Progenitor cell of endocrine pancreas (in vitro differentiated cells): ENCODE measurements around the gene CAPN13. TPM values are rescaled to one million over a fixed set of nuclear protein-coding genes. Genes with fewer than 3 reads are reported as not detected.

Experiments used
- DNase-seq: peaks from one replicate; pipeline ENCODE4 v3.0.0; 2021; ENCODE audit warnings: low spot score; ENCODE audit not compliant: unreplicated experiment
- H3K27ac Mint-ChIP-seq: 2 replicates; pipeline ENCODE4 v1.8.0; 2021; ENCODE audit warnings: mild to moderate bottlenecking, moderate library complexity, mixed read lengths
- H3K27me3 Mint-ChIP-seq: 2 replicates; pipeline ENCODE4 v1.8.0; 2021; ENCODE audit warnings: mixed read lengths
- H3K36me3 Mint-ChIP-seq: 2 replicates; pipeline ENCODE4 v1.8.0; 2022; ENCODE audit warnings: mixed read lengths; ENCODE audit not compliant: insufficient read depth
- H3K4me1 Mint-ChIP-seq: 2 replicates; pipeline ENCODE4 v1.8.0; 2021; ENCODE audit warnings: low read depth, mixed read lengths
- H3K4me3 Mint-ChIP-seq: 2 replicates; pipeline ENCODE4 v1.8.0; 2021; ENCODE audit warnings: low read depth, mild to moderate bottlenecking, moderate library complexity, mixed read lengths
- H3K9me3 Mint-ChIP-seq: 2 replicates; pipeline ENCODE4 v1.8.0; 2021; ENCODE audit warnings: low read depth, mixed read lengths
- total RNA-seq: library from RNA; stranded (reverse); gene quantifications from 2 replicates; pipeline ENCODE4 v1.2.1, GENCODE V29; 2021
- TF ChIP-seq, protein P1 (sequence below): fragments of 200-600 bp; sonication (generic); IDR thresholded peaks from one replicate; pipeline ENCODE4 v1.5.0; 2021; ENCODE audit warnings: antibody characterized with exemption, mild to moderate bottlenecking; ENCODE audit not compliant: unreplicated experiment

Gene CAPN13
- total RNA-seq, 1 donor from 2014 or later = 19.0 TPM

DNA sequence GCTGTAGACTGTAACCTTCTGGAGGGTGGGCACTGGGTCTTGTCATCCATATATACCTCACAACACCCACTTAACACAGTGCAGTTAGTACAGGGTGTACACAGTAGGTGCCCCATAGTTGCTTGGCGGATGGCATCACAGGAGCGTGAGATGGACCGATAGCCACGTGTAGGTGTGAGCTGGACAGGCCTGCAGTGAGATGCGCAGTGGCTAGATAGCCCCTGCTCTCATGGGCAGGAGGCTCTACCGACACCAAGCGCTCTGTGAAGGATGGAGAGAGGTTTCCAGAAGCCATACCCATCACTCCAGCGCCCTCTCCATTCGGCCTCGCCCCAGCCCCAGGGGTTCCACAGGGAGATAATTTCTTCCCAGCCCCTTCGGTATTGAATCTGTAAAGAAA is 49.5 kb downstream of the CAPN13 start:
- Mint-ChIP-seq H3K9me3 (no peaks in the 10 kb centered on the region), H3K27ac (no peak overlapping the region), H3K4me3 (no peak overlapping the region), H3K36me3 (no peaks in the 10 kb centered on the region), H3K4me1 (peaks cover 20% of the 10 kb centered on the region), H3K27me3 (no peaks in the 10 kb centered on the region)
- TF ChIP-seq, protein P1, sequence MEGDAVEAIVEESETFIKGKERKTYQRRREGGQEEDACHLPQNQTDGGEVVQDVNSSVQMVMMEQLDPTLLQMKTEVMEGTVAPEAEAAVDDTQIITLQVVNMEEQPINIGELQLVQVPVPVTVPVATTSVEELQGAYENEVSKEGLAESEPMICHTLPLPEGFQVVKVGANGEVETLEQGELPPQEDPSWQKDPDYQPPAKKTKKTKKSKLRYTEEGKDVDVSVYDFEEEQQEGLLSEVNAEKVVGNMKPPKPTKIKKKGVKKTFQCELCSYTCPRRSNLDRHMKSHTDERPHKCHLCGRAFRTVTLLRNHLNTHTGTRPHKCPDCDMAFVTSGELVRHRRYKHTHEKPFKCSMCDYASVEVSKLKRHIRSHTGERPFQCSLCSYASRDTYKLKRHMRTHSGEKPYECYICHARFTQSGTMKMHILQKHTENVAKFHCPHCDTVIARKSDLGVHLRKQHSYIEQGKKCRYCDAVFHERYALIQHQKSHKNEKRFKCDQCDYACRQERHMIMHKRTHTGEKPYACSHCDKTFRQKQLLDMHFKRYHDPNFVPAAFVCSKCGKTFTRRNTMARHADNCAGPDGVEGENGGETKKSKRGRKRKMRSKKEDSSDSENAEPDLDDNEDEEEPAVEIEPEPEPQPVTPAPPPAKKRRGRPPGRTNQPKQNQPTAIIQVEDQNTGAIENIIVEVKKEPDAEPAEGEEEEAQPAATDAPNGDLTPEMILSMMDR = no peak
- DNase-seq = no peak

- Mint-ChIP-seq H3K9me3 (no peaks in the 10 kb centered on the region), H3K27me3 (no peaks in the 10 kb centered on the region), H3K27ac (no peak overlapping the region), H3K4me1 (peaks cover 20% of the 10 kb centered on the region), H3K36me3 (peaks cover 2% of the 10 kb centered on the region), H3K4me3 (no peak overlapping the region)
- TF ChIP-seq, protein P1 = no peak
- no peak for DNase-seq
These were observed 50.3 kb downstream of the CAPN13 start for GRCh38 chr2:30756971-30757370.

- peak overlapping the region; percentile 48 for H3K27ac Mint-ChIP-seq
- DNase-seq = no peak
- H3K36me3 Mint-ChIP-seq = peaks cover 2% of the 10 kb centered on the region
- peaks cover 20% of the 10 kb centered on the region for H3K4me1 Mint-ChIP-seq
- TF ChIP-seq, protein P1 = no peak
- no peaks in the 10 kb centered on the region for H3K9me3 Mint-ChIP-seq
- H3K4me3 Mint-ChIP-seq = no peak overlapping the region
- H3K27me3 Mint-ChIP-seq = no peaks in the 10 kb centered on the region
These were observed 51.1 kb downstream of the CAPN13 start for GRCh38 chr2:30756051-30756719.

- Mint-ChIP-seq H3K27ac (no peak overlapping the region), H3K9me3 (no peaks in the 10 kb centered on the region), H3K4me1 (peaks cover 20% of the 10 kb centered on the region), H3K27me3 (no peaks in the 10 kb centered on the region), H3K4me3 (no peak overlapping the region), H3K36me3 (peaks cover 2% of the 10 kb centered on the region)
- TF ChIP-seq, protein P1 = no peak
- no peak for DNase-seq
These were observed 53.6 kb downstream of the CAPN13 start for GRCh38 chr2:30753630-30754029.

DNA sequence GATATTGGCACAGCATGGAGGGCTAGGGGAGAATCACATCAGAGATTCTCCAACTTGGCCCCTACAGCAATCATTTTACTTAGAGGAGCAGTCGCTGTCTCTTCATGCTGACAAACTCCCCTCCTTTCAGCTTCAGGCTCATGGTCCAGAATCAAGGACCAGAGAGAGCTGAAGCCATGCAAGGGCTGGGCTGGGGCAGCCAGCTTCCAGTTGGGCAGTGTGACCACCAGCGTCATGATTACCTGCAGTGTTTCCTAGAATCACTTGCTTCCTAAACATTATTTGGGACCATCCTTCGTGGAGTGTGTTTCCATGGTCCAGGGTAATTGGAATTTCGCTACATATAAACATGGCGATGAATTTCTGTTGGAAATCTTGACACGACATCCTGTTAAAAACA is 54.4 kb downstream of the CAPN13 start:
- peaks cover 16% of the 10 kb centered on the region for H3K4me1 Mint-ChIP-seq
- no peak overlapping the region for H3K27ac Mint-ChIP-seq
- H3K4me3 Mint-ChIP-seq = no peak overlapping the region
- H3K27me3 Mint-ChIP-seq = no peaks in the 10 kb centered on the region
- no peak for DNase-seq
- H3K9me3 Mint-ChIP-seq = no peaks in the 10 kb centered on the region
- TF ChIP-seq, protein P1 = no peak
- H3K36me3 Mint-ChIP-seq = peaks cover 3% of the 10 kb centered on the region
